ENCODE results near the gene C16orf87.
A peak's percentile ranks its signal among the peaks of the same experiment; 100 is the strongest.
"Not testable (repeated sequence)": the region's sequence is repeated elsewhere in the genome, so short reads cannot be mapped to it uniquely, and the experiment has no call there.

Gene C16orf87

DNA sequence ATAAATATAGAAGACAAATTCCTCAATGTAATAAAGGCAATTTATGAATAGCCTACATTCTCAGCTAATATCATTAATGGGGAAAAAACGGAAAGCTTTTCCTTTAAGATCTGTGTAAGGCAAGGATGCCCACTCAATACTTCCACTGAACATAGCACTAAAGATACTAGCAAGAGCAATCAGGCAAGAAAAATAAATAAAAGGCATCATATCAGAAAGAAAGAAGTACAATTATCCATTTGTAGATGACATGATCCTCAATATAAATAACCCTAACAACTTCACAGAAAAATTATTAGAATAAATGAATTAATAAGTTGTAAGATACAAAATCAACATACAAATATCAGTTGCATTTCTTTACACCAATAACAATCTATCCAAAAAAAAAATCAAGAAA is 37.1 kb downstream of the C16orf87 start:
- no peak for DNase-seq

DNA sequence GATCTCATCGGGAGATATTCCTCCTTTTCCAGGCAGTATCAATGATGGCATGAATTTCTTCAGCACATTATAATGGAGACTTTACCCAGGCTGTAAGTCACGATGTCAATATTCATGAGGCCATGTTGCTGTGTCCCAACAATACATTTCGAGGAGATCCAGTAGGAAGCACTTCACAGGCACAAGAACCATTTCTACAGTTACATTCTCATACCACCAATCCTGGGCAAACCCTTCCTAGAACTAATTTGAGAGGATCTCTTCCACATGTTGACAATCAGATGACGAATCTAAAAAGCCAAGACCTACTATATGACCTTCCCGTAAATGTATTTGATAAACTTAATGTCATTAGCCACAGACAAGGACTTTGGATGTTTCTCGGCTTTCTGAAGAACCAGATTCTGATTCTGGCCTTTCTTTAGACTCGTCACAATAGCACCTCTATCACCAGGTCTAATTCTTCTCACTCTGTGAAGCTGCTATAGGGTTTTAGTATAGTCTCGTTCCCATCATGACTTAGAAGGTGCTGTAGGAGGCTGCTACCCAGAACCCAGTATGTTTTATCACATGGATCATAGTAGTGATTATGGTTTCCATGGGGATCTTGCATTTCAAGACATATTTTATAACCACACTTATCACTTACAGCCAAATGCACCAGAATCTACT is 40.2 kb downstream of the C16orf87 start:
- peak; percentile 52 for DNase-seq

DNA sequence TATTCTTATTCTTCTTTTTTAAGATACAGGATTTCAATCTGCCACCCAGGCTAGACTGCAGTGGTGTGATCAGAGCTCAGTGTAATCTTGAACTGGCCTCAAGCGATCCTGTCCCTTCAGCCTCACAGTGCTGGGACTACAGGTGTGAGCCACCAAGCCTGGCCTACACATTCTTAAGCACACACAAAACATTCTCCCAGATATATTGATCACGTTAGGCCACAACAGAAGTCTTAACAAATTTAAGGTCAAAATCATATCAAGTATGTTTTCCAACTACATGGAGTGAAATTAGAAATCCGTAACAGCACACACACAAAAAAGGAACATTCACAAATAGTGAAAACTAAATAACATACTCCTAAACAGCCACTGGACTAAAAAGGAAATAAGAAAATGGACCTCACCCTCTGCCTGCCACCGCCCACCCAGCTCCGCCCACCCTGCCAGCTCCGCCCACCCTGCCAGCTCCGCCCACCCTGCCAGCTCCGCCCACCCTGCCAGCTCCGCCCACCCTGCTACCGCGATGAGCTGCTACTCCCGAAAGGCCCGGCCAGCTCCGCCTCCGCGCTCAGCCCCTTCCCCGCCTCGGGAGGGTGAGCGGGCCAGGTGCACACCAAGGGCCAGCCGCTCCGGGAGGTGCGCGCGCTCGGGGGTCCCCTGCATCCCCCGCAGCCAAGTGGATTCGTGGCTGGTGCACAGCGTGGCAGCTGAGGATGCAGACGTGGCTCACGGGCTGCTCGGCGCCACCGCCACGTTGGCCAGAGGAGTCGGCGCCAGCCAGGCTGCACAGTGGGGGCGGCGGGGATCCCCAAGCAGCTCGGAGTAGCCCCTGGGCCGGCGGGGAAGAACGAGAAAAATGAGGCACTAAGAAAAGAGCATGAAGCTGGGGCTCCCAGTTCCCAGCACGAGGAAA is 41.2 kb downstream of the C16orf87 start:
- peak; percentile 47 for DNase-seq

DNA sequence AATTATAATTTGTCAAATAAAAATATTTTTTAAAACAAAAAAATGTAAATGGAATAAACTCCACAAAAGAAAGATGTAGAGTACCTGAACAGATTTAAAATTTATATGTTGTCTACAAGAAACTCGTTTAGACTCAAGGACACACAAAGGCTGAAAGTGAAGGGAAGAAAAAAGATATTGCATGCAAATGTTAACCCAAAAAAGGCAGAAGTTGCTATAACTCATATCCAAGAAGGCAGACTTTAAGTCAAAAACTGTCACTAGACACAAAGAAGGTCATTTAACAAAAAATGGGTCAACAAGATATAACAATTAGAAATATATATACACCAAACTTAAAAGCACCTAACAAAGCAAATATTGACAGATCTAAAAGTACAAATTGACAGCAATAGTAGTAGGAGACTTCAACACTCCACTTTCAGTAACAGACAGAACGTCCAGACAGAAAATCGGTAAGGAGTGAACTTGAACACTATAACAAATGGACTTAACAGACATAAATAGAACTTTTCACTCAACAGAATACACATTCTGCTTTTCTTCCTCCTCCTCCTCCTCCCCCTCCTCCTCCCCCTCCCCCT is 42.0 kb downstream of the C16orf87 start:
- DNase-seq = no peak

DNA sequence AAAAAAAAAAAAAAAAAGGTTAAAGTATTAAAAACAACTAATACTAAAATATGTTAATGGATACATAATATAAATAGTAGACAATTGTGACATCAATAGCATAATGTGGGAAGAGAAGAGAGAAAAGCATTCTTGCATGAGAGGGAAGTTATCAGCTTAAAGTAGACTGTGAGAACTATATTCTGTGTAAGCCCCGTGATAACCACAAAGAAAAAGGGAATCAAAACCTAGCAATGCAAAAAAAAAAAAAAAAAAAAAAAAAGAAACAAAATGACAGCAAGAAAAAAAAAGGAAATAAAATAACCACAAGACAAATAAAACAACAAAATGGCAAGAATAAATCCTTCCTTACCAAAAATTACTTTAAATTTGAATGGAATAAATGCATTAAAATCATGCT is 43.1 kb downstream of the C16orf87 start:
- no peak for DNase-seq

DNA sequence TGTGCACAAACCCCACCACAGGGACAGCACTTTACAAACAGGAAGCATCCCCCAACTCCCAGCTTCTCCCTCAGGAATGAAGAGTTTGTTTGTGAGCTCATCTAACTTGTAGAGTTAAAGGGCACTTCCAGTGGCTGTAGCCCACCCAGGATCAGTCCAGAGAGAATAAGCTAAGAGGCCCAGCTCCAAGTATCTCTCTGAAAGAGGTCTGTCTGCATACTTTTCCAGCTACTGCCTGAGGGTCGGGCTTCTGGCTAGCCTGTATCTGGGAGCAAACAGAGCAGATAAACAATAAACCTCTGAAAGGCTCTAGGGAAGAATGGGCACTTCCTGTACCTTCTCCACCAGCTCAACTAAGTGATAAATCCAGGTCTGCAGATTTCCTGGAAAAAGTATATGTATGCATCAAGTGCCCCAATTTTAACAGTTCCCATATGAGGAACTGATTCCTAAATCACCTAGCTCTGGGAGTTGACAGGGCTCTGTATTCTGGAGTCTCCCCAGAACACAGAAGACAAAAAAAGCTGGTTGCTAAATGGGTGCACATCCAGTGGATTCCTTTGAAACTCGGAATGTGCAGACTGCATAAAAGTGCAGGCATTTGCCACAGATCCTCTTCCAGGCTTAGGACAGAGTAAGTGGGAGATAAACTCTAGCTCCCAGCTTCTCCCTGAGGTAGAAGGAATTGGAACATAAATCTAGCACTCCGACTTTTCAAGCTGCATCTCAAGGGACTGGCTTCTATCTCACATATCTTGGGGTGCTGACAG is 45.7 kb downstream of the C16orf87 start:
- DNase-seq = no peak

DNA sequence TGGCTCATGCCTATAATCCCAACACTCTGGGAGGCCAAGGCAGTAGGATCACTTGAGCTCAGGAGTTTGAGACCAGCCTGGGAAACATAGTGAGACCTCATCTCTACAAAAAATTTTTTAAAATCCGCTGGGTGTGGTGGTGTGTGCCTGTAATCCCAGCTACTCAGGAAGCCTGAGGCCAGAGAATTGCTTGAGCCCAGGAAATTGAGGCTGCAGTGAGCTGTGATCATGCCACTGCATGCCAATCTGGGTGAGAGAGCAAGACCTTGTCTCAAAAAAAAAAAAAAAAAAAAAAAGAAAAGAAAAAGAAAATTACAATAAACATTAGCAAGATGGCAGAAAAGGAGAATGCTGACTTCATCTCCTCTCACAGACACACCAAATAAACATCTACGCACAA is 46.4 kb downstream of the C16orf87 start:
- not testable (repeated sequence) for DNase-seq

DNA sequence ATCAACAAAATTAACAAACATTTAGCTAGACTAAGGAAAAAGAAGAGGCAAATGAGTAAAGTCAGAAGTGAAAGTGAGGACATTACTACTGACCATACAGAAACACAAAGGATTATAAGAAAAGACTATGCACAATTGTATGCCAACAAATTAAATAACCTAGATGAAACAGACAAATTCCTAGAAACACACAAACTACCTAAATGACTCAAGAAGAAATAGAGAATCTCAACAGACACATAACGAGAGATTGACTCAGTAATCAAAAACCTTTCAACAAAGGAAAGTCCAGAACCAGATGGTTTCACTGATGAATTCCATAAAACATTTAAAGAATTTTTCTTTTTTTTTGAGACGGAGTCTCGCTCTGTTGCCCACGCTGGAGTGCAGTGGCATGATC is 47.2 kb downstream of the C16orf87 start:
- DNase-seq = no peak

DNA sequence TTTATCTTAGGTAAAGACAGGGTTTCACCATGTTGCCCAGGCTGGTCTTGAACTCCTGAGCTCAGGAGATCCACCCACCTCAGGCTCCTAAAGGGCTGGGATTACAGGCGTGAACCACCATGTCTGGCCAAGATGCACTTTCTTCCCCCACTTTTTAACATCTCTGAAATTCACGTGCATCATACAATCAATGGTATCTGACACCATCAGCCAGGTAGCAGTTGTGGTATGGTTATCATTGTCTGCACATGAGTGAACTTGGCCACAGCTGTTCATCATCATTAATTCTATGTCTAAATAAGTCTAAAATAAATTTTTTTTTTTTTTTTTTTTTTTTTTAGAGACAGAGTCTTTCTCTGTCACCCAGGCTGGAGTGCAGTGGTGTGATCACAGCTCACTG is 48.7 kb downstream of the C16orf87 start:
- no peak for DNase-seq

DNA sequence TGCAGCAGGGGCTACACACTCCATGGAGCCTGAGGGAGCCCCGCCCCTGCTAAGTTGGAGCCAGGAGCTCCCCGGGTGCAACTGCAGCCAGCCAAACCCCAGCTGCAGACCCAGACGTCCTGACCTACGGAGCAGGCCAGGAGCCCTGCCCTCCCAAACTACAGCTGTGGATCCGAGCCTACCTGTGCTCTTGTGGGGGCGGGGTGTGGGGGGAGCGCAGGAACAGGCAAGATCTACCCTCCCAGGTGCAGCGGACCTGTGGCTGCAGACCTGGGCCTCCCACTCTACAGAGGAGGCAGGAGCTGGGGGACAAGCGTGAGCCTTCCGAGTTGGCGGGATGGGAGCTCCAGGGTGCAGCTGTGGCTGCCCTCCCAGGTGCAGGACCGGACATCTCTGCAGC is 53.2 kb downstream of the C16orf87 start:
- DNase-seq = no peak

DNA sequence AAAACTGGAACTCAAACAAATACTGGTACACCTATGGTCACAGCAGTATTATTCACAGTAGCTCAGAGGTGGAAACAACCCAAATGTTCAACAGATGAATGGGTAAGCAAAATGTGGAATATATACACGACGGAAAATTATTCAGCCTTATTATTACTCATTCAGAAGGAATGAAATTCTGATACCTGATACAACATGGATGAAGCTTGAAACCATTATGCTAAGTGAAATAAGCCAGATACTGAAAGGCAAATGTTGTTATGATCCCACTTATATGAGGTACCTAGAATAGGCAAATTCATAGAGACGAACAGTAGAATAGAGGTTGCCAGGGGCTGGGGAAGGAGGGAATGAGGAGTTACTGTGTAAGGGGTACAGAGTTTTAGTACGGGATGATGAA is 55.8 kb downstream of the C16orf87 start:
- no peak for DNase-seq

DNA sequence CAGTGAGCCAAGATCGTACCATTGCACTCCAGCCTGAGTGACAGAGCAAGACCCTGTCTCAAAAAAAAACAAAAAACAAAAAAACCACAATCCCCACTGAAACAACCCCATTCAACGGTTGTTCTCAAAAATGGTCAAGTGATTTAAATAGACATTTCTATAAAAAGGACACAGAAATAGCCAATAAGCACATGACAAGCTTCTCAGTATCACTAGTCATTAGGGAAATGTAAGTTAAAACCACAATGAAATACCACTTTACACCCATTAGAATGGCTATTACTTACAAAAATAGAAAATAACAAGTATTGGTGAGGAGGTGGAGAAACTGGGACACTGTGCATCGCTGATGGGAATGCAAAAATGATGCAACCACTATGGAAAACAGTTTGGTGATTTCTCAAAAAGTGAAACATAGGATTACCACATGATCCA is 56.2 kb downstream of the C16orf87 start:
- no peak for DNase-seq

DNA sequence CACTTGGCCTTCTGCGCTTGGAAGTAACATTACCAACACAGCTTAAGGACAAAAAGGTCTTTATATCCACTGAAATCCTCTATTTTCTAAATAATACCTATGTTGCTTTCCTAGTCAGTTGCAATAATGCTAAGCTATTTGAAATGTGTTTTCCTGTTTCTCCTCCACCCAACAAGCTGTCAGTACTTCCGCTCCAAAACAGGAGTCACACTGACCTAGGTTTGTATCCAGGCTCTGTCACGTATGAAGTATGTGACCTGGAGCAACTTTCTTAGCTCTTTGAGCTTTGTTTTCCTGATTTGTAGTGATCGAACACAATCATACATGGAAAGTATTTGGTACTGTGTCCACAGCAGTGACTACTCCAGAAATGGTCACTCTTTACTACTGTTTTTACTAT is 58.5 kb downstream of the C16orf87 start:
- no peak for DNase-seq

DNA sequence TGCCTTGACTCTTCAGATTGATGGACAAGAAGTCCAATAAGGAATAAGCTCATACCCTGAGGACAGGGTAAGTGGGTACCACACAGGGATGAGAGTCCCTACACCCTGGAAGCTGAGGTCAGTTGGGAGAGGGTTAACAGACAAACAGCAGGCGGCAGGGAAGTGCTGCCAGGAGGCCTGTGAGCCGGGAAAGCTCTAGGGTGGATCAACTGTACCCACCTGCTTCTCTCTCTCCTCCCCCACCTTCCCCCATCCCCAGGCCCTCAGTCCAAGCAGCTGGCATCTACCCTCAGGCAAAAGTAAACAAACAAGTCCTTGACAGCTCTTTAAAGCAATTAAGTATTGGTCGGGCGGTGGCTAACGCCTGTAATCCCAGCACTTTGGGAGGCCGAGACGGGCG is 62.2 kb downstream of the C16orf87 start:
- no peak for DNase-seq

DNA sequence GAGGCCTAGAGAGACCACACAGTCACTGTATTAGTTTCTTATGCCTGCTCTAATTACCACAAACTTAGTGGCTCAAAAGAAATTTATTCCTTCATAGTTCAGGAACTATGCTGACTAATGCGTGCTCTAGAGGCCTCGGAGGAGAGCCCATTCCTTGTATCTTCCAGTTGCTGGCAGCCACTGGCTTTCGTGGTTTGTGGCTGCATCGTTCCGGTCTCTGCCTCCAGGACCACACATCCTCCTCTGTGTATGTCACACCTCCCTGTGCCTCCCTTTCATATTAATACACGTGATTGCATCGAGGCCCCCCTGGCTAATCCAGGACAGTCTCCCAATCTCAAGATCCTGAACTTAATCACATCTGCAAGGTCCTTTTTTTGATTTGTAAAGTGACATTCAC is 65.9 kb downstream of the C16orf87 start:
- no peak for DNase-seq

DNA sequence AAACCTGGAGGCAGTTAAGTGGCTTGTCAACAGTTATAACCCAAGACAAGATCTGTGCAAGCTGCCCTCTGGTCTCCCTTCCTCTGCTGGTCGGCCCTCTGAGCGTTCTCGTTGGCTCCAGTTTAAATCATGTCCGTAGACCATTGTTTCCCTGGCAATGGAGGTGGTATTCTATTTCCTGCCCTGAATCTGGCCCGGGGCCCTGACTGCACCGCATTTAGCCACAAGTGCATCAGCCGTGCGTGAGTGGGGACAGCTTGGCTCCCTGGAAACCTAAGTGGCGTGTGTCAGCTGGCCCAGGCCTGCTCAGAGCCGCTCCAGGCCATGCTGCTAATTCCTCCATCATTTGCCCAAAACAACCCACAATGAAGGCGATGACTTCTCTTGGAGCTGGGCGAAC is 67.8 kb downstream of the C16orf87 start:
- DNase-seq = no peak

DNA sequence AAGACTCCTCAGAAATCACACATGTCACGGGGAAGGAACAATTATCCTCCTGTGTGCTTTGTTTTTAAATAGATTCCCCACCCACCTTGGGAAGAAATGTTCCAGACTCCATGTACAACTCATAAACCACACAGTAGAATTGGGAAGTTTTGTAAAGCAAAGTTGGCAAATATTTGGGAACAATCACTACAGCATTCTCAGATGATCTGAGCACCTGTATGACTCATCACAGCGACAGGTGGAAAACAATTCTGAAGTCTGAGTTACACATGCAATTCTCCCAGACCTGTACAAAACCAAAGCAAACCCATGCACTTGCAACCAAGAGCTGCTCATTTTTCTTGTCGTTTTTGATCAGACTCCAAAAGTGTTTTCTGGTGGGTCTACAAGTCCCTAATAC is 68.4 kb downstream of the C16orf87 start:
- no peak for DNase-seq

DNA sequence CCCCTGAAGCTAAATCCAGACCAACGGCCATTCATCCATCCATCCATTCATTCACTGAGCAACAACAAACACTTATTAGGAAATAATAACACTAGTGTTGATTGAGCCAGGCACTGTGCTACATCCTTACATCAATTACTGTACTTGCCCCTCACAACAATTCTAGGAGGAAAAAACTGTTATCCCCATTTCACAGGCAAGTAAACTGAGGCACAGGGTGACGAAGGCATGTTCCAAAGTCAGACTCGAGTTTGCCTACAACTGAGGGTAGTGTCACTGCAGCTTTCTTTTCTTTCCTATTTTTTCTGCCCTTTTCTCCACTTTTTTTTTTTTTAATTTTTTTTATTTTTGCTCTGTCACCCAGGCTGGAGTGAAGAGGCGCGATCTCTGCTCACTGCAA is 71.7 kb downstream of the C16orf87 start:
- no peak for DNase-seq

DNA sequence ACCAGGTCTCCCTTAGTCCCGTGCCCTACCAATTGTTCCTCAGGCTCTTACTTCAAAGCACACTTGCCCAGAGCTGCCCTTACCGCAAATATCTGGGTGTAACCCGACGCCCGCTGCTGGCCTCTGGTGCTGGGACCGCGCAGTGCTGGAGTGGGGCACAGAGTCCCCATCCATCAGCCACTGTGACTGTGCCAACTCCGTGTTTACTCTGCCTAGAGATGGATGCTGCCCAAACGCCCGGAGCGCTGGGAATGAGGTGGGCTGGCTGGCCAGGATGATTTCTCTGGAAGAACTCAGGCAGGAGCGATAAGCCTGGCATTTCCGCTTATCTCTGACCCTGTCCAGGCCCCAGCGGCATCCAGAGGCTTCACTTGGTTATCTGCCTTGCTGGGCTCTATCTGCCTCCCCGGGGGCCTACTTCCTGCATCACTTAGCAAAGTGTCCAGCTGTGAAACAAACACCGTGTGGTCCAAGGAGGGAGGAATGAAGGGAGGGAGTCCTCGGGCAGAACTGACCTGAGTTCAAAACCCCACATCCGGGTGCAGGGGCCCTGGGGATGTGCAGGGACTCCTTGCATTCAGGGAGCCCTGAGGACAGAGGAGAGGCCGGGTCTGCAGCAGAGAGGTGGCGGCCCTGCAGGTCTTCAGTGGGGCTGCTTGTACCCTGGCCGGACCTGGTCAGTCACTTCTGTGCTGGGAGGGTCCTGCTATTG is 73.5 kb downstream of the C16orf87 start:
- DNase-seq = no peak

DNA sequence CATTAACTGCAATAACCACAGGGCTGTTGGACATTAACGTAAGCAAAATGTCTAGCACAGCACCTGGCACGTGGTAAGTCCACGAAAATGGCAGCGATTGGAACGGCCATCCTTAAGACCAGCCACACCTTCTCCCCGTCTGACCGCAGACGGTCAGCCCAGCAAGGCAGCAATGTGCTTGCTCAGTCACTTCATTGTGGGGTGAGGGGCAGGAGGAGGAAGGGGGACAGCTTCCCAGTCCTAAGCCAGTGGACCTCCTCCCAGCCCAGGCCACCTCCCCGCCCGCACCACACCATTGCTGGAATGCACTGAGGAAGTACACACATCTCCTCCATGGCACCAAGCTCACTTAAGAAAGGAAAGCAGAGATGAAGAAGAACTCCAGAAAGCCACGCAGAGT is 74.2 kb downstream of the C16orf87 start:
- no peak for DNase-seq

DNA sequence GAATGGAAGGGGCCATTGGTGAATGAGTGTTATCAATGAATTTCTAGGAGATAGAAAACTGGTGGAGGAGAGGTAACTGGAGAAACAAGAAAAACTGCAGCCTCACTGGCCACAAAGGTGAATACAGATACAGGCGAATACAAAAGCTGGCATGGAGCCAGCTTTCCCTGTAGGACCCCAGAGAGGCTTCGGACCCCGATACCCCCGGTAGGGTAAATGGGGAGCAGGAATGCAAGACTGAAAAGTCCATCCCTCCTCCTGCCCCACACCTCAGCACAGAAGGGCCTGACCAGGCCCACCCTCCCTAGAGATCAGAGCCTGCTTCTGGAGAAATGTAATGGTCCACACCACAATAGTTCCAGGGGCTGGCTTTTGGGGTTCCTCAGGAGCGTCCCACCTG is 78.0 kb downstream of the C16orf87 start:
- DNase-seq = no peak

DNA sequence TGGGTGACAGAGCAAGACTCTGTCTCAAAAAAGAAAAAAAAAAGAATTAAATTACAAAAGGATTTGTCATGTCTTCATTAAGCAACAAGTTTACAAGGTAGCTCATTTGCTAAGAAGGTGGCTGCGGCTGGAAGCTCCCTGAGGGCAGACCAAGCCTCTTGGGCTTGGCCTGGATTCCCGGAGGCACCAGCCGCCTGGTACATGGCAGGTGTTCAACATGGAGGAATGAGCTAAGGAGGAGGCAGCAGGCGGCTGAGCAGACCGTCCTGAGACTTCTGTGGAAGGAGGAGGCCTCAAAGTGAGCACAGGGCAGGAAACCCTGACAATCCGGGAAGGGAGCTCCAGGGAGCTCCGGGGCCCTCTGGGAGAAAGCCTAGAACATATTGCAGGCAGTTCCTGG is 79.6 kb downstream of the C16orf87 start:
- no peak for DNase-seq

Measured in NCI-H2227 treated with DMSO at 0.1 percent for 48 hours (cell line).